K562 (cell line): ENCODE results near the gene TANK.

Source experiments
- ARHGAP35 ChIP-seq: fragments of 450-650 bp; IDR thresholded peaks from 2 replicates; pipeline ENCODE4 v1.6.1; 2018; ENCODE audit not compliant: partially characterized antibody
- CTCF ChIP-seq, 3 experiments: IDR thresholded peaks in 2 of 3; conservative IDR thresholded peaks in 1 of 3; 2 replicates each; pipeline ENCODE4 v1.5.1; 2011 to 2012; ENCODE audit warnings: low read length in 3 of 3, mild to moderate bottlenecking in 3 of 3, control low read depth in 2 of 3, improper control_type of control experiment in 1 of 3, inconsistent platforms in 1 of 3, low read depth in 1 of 3, mixed read lengths in 1 of 3, moderate library complexity in 1 of 3; ENCODE audit not compliant: insufficient read depth in 2 of 3
- EP300 ChIP-seq: IDR thresholded peaks from 2 replicates; pipeline ENCODE4 v1.6.1; 2012; ENCODE audit warnings: low read length, improper control_type of control experiment
- FIP1L1 ChIP-seq: fragments of 200-400 bp; formaldehyde crosslinking; IDR thresholded peaks from 2 replicates; pipeline ENCODE4 v1.6.1; 2018; ENCODE audit warnings: mild to moderate bottlenecking, low read depth, low read length; ENCODE audit not compliant: poor library complexity, severe bottlenecking
- HEY1 ChIP-seq: fragments of 250-450 bp; sonication (Bioruptor Pico); IDR thresholded peaks from 2 replicates; pipeline ENCODE4 v1.5.0; 2020; ENCODE audit warnings: mild to moderate bottlenecking, moderate library complexity, borderline replicate concordance
- NCOA2 ChIP-seq, 2 experiments: fragments of 450-650 bp; IDR thresholded peaks; 2 replicates each; pipeline ENCODE4 v1.6.1; 2018; ENCODE audit warnings: mild to moderate bottlenecking in 2 of 2, moderate library complexity in 1 of 2; ENCODE audit not compliant: partially characterized antibody in 2 of 2
- POLR2AphosphoS5 ChIP-seq: IDR thresholded peaks from 2 replicates; pipeline ENCODE4 v1.6.1; 2011; ENCODE audit warnings: mild to moderate bottlenecking, low read depth, low read length, moderate library complexity; ENCODE audit not compliant: control insufficient read depth, insufficient read depth
- SPI1 ChIP-seq: IDR thresholded peaks from 2 replicates; pipeline ENCODE4 v1.6.1; 2011; ENCODE audit warnings: low read depth, low read length, control low read depth, borderline replicate concordance

- TF ChIP-seq FIP1L1 (no peak), SPI1 (no peak), EP300 (no peak), CTCF (IDR thresholded peaks at IDR 0.05 in 2 of 3, conservative IDR thresholded peaks at IDR 0.05 in 1 of 3; ENCODE audit: insufficient read depth in 2 of 3, low read depth in 1 of 3, low read length in 3 of 3) (no peak), POLR2AphosphoS5 (no peak), ARHGAP35 (no peak), HEY1 (CRISPR knock-in tag) (no peak), NCOA2 (IDR thresholded peaks at IDR 0.05; ENCODE audit: partially characterized antibody in 2 of 2) (no peak)
These were observed 123.7 kb downstream of the TANK start for GRCh38 chr2:161283926-161284325.
